GM13977 (cell line): ENCODE data around the gene SH3RF1.
"Not testable (repeated sequence)": the region's sequence is repeated elsewhere in the genome, so short reads cannot be mapped to it uniquely, and the experiment has no call there.

Experiments
- DNase-seq: peaks from one replicate; pipeline ENCODE4 v3.0.0; 2012; ENCODE audit warnings: low spot score
- in situ Hi-C: fragments of 300-500 bp; cut with MboI; formaldehyde crosslinking; loops from one replicate; pipeline ENCODE4 v1.12.0; 2022; ENCODE audit warnings: low sequenced_read_pairs, low pct_unique_long_range_greater_than_20kb, mixed read lengths, inconsistent platforms; ENCODE audit not compliant: unreplicated experiment
- TF ChIP-seq, protein P1 (sequence below): IDR thresholded peaks from 2 replicates; pipeline ENCODE4 v1.5.1; 2012; ENCODE audit warnings: mild to moderate bottlenecking, control low read depth; ENCODE audit not compliant: insufficient read depth; ENCODE audit errors: extremely low read depth, missing control alignments

The SH3RF1 gene

DNA sequence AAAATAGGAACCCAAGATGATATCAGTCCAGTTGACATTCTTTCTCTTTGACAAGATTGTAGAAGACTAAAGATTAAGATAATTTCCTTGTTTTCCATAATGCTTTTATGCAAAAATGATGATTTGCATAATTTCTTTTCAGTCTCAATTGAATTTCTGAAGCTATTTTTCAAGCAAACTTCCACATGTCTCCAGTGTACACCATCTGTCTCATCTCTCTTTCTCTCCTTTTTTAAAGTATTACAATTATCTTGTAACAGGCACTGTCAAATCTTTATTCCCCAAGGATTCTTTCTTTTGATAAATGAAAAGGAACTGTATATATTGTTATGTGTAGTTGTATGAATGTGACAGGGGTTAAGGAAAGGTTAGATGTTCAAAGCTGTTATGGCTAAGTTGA, 7.9 kb upstream of the SH3RF1 start:
- in situ Hi-C loops, result loop anchor here (25.0 kb wide), 1 partner anchor 209 kb away; no protein-coding TSS in a partner anchor
- TF ChIP-seq, protein P1, sequence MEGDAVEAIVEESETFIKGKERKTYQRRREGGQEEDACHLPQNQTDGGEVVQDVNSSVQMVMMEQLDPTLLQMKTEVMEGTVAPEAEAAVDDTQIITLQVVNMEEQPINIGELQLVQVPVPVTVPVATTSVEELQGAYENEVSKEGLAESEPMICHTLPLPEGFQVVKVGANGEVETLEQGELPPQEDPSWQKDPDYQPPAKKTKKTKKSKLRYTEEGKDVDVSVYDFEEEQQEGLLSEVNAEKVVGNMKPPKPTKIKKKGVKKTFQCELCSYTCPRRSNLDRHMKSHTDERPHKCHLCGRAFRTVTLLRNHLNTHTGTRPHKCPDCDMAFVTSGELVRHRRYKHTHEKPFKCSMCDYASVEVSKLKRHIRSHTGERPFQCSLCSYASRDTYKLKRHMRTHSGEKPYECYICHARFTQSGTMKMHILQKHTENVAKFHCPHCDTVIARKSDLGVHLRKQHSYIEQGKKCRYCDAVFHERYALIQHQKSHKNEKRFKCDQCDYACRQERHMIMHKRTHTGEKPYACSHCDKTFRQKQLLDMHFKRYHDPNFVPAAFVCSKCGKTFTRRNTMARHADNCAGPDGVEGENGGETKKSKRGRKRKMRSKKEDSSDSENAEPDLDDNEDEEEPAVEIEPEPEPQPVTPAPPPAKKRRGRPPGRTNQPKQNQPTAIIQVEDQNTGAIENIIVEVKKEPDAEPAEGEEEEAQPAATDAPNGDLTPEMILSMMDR, result no peak
- DNase-seq, result no peak

GRCh38 chr4:169277838-169278237, 7.1 kb upstream of the SH3RF1 start:
- in situ Hi-C loops, result loop anchor here (25.0 kb wide), 1 partner anchor 209 kb away; no protein-coding TSS in a partner anchor
- not testable (repeated sequence) for DNase-seq

- DNase-seq, result no peak
- TF ChIP-seq, protein P1, result no peak
- in situ Hi-C loops, result loop anchor here (25.0 kb wide), 1 partner anchor 212 kb away; no protein-coding TSS in a partner anchor
Measured at GRCh38 chr4:169275180-169275579, 4.4 kb upstream of the SH3RF1 start.

- TF ChIP-seq, protein P1, result no peak
- in situ Hi-C loops, result no loop called here
- peak; percentile 30 for DNase-seq
Measured at GRCh38 chr4:169274033-169274432, 3.3 kb upstream of the SH3RF1 start.

GRCh38 chr4:169272265-169272886, 1.6 kb upstream of the SH3RF1 start:
- in situ Hi-C loops, result no loop called here
- peak; percentile 77 for DNase-seq
- TF ChIP-seq, protein P1, result no peak

DNA sequence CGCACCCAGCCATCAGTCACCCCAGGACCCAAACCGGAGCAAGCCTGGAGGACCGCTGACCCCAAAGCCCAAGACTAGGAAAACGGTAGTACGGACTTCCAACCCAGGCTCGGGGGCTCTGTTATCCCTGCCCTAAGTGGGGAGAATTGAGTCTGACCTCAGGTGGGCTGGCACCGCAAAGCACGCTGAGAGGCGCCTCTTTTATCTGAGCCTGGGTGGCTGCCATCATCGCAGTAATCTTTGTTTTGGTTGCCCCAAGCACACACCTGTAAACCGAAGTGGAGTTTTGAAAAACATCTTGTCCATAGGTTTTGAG, 894 bp upstream of the SH3RF1 start:
- TF ChIP-seq, protein P1, result no peak
- peak; percentile 33 for DNase-seq
- in situ Hi-C loops, result no loop called here

- in situ Hi-C loops, result no loop called here
- peak; percentile 78 for DNase-seq
- TF ChIP-seq, protein P1, result peak; percentile 40
Measured at GRCh38 chr4:169269916-169270809, 593 bp downstream of the SH3RF1 start.
